Activated CD4-positive, alpha-beta T cell treated with anti-CD3 and anti-CD28 coated beads for 1 hour (primary cell): ENCODE data around the gene CNNM3.
"Not testable (repeated sequence)": the region's sequence is repeated elsewhere in the genome, so short reads cannot be mapped to it uniquely, and the experiment has no call there.

Experiments used
- DNase-seq: peaks from one replicate; pipeline ENCODE4 v3.0.0-alpha.2; 2020

The CNNM3 gene

DNA sequence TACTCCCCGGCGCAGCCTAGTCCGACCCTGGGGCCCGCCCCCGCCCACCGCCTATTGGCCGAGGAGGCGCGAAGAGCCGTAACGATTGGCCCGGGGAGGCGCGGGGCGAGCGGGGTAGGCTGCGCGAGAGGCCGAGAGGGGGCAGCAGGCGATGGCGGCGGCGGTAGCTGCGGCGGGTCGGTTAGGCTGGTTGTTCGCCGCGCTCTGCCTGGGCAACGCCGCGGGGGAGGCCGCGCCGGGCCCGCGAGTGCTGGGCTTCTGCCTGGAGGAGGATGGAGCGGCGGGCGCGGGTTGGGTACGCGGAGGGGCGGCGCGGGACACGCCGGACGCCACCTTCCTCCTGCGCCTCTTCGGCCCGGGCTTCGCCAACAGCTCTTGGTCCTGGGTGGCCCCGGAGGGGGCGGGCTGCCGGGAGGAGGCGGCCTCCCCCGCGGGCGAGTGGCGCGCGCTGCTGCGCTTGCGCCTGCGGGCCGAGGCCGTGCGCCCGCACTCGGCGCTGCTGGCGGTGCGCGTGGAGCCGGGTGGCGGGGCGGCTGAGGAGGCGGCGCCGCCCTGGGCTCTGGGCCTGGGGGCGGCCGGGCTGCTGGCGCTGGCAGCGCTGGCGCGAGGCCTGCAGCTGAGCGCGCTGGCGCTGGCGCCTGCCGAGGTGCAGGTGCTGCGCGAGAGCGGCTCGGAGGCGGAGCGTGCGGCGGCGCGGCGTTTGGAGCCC, at the start of gene CNNM3:
TSS of gene CNNM3 (plus strand) at position 142 of the 709 bp plus-strand sequence. CDS start at position 152, 10 bp downstream.
- DNase-seq, result peak; percentile 92

DNA sequence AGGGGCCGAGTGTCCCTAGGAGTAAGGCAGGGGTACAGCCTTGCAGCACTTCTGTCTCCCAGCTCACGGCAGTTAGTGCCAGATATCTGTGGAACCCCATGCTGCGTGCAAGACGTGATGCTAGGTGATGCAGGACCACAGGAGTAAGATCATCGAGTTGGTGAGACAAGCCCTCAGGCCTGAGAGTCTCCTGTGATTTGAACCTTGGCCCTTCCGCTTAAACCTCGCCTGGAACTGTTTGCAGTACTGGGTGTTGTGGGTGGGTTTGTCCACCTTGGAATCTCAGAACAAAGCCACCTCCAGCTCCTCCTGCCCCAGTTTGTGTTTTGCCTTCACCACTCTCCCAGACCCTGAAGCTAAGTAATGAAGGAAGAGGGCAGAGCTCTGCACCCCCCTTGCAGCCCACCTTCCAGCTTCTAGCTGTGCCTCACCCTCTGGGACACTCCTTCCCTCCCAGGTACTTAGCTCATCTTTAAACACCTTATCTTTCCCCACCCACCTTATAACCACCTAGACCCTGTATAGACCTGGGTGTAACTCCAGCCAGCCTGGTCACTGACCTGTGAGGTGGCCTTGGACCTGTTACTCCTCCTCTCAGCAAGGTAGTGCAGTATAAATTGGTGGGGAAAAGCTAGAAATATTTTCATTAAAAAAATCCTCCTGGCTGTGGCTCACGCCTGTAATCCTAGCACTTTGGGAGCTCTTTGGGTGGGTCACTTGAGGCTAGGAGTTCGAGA, 48.8 kb upstream of the CNNM3 start:
- DNase-seq, result no peak

DNA sequence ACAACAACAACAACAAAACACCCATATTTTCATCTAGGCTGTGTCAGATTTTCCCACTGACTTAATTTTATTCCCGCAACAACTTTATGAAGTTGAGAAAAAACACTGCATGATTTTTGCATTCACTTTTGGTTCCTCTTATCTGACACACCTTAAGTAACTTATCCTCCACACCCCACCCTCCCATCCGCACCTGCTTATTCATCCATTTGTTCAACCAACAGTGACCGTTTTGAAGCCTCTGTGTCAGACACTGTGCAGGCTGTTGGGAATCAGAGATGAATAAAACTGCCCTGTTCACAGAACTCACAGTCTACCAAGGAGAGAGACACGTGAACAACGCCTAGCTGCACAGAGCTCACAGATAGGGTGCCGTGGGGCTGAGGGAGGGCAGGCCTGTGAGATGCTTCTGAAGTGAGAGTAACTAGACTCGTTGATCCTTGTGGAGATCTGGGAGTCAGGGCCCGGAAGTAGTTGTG, 47.9 kb upstream of the CNNM3 start:
- DNase-seq, result no peak

DNA sequence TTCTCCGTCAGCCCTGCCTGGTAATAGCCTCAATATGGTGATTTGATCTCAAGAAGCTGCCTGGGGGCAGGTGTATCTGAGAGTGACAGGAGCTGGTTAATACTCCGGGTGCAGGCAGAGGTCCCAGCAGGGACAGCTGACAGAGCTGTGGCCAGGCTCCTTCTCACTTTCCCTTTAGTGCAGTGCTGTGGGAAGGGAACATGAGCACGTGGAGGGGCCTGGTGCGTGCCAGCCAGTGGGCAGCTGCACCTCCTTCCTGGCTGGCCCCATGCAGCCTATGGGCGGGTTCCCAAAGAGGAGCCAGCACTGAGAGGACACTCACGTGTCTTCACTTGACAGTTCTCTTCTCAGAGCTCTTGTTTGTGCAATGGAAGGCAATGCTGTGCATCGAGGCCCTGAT, 46.3 kb upstream of the CNNM3 start:
- no peak for DNase-seq

DNA sequence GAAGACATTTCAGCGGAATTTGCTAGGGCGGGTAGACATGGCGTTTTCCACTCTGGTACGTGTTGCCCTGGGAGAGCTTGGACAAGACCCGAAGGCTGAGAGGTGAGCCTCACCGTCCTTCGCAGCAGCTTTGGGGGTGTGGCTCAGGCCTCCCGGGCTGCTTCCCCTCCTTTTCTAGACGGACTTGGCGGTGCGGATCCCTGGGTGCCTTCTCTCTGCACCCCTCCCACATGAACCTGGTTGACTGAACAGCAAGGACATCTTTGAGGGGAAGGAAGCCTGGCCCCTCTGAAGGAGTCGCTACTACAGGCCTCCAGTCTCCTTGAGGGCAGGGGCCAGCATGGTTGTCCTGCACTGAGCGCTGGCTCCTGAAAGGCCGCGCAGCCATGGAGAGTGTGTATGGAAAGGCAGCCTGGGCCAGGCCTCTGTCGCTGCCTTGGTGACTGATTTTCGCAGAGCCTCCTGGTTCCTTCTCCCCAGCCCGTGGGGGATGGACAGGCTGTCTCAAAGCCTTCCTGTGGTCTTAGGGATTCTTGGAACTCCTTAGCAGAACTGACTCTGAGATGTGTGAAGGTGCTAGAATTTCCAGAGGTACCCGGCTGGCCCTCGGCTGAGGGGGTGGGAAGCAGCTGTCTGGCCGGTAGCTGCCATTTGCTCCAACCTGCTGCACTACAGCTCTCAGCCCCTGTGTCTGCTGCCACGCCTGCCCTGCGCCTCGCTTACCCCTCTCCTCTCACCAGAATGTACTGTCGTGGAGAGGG, 45.4 kb upstream of the CNNM3 start:
- no peak for DNase-seq

DNA sequence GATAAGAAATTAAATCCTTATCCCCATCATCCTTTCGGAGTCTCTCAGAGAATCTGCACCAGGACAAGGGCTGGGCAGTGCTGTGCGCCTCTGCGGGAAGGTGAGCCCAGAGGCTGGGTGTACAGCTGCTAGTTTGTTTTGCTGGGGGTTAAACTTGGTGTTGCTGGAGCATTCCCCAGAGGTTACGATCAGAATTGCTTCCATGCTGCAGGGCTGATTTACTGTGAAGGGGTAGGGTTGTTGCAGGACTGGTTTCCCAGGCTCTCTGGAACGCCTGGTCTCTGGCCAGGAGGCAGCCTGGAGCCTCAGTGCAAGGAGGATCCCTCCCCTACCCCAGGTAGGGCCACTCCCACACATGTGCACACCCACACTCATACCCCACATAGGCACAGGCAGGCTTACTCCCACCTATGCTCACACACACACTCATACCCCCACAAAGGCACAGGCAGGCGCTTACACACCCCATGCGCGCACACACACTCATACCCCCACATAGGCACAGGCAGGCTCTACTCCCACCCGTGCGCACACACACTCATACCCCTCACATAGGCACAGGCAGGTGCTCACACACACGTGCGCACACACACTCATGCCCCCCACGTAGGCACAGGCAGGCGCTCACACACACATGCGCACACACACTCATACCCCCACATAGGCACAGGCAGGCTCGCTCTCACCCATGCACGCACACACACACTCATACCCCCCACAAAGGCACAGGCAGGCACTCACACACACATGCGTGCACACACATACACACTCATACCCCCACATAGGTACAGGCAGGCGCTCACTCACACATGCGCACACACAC, 44.1 kb upstream of the CNNM3 start:
- DNase-seq, result no peak

DNA sequence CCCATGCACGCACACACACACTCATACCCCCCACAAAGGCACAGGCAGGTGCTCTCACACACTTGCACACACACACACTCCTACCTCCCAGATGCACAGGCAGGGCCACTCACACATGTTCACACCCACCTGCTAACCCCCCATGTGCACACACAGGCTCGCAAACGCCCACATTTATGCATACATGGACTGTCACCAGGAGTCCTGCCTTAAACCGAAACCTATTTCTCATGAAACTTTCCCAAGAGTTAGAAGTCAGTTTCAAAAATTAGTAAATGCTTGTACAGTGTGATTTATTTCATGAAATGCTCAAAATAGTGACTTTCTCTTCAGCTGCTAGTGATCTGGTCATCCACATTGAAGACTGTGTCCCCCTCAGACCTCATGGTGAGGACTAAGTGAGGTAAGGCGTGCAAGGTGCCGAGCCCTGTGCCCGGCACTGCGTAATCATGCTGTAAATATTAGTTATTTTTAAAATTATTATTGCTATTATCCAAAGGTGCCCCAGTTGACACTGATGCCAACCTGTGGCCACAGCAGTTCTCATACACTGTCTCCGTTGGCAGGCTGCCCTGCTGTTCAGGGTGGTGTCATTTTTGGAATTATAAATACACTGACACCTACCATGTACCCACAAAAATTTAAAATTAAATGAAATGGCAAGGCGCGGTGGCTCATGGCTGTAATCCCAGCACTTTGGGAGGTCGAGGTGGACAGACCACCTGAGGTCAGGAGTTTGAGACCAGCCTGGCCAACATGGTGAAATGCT, 43.0 kb upstream of the CNNM3 start:
- no peak for DNase-seq

DNA sequence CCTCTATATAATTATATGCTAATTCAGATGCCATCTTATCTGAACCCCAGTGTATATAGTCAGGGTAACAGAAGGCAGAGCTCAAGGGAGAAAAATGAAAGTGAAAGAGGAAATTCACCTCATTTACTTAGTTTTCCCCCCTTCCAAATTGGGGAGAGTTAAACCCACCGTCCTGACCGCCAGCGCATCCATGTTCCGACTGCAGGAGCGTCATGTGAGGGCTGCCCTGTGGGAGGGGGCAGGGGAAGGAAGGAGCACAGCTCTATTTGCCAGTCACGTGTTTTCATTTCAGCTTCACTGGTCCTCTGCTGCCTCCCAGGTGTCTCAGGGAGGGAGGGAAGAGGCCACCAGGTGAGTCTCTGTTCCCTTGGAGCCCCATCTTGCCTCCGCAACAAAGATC, 42.1 kb upstream of the CNNM3 start:
- DNase-seq, result peak; percentile 26

DNA sequence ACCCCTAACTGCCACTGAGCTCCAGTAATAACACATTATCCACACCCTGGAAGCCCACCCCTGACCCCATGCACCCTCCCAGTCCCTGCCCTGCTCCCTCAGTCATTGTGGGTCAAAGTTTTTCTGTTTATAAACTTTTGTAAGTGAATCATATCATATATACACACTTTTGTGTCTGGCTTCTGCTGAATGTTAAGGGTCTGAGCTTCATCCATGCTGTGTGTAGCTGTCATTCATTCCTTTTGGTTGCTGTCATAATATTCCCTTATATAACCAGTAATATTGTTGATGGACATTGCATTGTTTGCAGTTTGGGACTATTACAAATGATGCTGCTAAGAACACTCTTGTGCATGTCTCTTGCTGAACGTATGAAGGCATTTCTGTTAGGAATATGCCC, 40.9 kb upstream of the CNNM3 start:
- DNase-seq, result no peak

DNA sequence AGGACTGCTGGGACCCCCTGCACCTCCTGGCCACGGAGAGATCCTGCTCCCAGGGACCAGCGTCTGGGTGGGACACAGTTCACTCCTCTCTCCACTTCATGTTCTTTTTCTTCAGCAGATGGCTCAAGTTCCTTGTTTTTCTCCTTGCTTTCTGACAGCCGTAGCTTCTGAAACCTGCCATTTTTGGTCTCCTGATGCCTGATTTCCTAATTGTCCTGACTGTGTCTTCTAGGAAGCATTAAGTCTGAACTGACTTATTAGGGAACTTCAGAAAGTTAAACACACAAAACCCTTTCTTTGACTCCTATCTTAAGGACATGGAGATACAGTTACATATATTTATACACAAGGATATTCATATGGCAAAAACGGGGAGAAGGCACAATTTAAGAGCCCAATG, 32.7 kb upstream of the CNNM3 start:
- DNase-seq, result no peak

DNA sequence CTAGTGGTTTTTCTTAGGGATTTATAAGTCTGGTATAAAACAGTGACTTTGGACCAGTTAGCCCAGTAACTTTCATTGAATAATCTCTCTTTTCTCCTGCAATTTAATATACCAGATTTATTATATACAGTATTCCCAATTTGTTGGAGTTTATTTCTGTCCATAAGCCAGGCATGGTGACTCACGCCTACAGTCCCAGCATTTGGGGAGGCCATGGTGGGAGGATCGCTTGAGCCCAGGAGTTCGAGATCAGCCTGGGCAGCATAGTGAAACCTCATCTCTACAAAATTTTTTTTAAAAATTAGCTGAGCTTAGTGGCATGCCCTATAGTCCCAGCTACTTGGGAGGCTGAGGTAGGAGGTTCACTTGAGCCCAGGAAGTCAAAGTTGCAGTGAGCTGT, 28.7 kb upstream of the CNNM3 start:
- DNase-seq, result no peak

DNA sequence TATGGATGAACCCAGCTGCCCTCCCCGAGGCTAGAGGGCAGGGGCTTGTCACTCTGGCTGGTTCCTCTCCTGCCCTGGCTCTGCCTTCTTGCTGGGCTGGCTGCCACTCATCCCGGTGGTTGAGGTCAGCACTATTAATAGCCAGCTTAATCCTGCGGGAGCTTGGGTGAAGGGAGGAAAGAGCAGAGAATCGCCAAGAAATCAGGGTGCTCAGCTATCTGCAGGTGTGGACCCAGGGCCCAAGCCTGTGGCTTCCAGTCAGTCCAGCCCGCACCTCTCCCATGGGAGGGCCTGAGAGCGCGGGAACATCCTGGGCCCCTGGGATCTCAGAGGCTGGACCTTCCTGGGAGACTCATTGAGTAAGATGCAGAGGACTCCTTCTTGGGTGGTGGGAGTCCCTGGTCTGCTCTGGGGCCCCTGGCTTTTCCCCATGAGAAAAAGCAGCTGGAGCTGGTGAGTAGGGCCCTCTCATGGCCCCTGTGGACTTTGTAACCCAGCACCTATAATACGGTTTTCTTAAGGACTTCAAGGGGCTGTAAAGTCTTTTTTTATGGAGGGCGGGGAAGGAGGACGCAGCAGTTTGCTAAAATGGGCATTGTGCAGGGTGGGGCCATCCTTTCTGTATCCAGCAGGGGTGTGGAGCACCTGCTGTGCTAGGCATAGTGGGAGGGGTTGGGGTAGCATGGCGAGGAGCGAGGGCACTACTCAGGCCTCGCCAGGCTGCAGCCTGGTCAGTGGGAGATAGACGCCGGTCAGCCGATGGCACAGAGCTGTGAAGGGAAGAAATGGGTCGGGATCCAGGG, 27.4 kb upstream of the CNNM3 start:
- DNase-seq, result no peak

DNA sequence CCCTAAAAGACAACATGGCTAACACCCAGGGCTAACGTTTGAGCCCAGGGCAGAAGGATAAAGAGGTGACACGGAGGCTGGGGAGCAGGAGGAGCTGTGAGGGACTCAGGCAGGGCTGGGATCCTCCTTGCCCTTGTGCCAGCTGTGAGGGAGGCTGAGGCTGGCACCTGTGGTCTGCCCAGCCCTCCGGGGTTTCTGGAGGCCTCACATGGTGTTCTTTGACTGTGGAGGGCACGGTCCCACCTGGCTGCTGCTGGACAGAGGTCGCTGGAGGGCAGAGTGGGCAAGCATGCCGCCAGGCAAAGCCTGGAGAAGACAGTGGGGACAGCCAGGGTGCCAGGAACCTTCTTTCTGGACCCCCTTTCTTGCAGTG, 26.8 kb upstream of the CNNM3 start:
- DNase-seq, result no peak

DNA sequence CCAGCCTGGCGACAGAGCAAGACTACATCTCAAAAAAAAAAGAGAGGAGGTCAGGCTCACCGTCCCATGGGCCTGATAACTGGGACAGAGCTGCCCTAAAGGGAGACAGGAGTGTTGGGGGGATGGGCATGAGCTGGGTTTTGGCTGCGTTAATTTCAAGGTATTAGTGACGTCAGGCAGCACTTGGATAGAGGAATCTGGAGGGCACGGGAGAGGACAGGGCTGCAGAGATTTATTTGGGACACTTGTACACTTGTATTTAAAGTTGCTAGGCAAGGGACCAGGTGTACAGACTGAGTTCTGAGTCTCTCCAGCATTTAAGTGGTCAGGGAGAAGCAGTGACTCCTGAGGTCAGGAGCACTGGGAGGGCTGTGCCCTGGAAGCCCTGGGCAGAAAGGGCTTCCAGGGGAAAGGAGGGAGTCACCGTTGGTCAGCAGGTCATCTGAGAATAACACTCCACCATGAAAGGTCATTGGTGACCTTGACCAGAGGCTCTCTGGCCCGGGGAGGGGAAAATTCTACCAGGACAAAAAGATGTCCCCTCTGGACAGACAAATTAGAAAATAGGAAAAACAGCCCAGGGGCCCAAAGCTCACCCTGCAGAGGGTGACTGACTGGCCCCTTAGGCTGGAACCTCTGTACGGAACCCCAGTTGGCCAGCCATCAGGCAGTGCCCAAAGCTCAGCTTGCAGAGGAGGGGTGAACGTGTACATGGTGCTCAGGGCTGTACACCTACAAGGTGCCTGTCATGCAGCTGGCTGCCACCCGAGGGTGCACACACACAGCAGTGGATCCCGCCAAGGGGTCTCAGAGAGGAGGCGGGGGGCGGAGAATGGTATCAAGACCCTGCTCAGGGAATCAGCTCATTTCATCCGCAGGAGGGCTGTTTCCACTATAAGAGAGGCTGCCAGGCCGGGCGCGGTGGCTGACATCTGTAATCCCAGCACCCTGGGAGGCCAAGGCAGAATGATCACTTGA, 23.0 kb upstream of the CNNM3 start:
- no peak for DNase-seq

DNA sequence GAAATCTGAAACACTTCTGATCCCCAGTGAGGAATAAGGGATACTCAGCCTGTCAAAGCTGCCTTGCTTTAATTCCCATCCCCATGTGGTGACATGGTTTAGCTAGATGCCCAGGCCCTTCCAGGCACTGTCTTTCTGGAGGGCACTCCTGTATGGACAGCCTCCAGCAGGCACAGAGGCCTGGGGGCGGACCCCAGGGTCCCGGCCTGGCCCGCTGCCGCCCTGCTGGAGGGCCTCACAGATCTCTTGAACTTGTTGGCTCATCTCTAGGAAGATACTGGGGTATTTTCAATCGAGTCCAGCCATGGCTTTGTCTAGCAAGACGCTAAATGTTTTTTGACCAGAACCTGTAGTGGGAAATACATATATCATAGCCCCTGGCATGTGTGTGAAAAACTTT, 21.0 kb upstream of the CNNM3 start:
- DNase-seq, result no peak

DNA sequence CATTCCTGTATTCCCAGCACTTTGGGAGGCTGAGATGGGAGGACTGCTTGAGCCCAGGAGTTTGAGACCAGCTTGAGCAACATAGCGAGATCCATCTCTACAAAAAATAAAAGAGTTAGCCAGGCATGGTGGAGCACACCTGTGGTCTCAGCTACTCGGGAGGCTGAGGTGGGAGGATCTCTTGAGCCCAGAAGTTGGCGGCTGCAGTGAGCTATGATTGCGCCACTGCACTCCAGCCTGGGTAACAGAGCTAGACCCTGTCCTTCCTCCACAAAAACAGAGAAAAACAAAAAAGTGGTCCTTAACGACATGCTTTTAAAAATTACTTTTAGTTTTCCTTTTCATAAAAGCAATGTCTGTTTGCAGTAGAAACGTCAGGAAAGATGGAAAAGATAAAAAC, 19.6 kb upstream of the CNNM3 start:
- DNase-seq, result not testable (repeated sequence)

DNA sequence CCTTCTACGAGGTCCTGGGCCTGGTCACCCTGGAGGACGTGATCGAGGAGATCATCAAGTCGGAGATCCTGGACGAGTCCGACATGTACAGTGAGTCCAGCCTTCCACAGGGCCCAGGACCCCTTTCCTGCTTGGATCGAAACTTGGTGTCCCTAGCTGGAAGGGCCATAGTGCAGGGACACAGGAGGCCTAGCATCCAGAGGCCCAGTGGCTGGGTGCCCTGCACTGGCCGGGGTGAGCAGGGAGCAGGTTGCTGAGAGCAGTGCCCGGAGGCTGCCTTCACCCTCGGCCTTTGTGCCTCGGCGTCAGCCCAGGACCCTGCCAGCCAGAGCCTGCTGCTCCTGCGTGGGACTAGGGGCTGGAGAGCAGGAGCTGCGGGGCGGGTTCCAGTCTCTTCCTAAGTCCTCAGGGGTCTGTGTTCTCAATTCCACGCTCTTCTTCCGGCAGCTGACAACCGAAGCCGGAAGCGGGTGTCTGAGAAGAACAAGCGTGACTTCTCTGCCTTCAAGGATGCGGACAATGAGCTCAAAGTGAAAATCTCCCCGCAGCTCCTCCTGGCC, 18.9 kb upstream of the CNNM3 start:
- DNase-seq, result no peak

DNA sequence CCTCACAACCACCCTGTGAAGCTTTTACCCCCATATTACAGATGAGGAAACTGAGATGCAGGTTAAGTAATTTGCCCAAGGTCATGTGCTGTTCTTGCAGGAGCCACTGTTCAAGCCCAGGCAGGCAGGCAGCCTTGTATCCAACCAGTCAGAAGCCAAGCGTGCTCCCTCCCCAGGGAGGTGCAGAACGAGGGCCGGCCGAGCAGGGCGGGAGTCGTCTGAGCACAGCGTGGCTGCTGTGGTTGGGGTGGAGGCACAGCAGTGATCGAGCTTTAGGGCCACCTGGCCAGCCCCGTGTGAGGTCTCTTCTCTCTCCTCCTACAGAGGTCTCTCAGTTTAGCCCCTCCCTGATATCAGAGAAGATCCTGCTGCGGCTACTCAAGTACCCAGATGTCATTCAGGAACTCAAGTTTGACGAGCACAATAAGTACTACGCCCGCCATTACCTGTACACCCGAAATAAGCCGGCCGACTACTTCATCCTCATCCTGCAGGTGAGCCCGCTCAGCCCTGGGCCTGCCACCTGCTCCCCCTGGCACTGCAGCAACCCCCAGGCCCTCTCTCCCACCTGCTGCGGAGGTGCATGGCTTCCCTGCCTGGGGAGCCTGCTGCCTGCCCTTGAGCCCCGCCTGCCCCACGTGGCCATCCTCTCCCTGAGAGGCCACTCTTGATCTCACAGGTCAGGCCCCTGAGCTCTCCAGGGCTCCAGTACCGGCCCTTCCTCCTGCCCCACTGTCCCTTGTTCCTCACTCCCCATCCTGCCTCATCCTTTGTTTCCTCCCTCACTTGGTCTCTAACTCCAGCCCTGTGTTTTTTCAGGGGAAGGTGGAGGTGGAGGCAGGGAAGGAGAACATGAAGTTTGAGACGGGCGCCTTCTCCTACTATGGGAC, 17.1 kb upstream of the CNNM3 start:
- DNase-seq, result no peak

DNA sequence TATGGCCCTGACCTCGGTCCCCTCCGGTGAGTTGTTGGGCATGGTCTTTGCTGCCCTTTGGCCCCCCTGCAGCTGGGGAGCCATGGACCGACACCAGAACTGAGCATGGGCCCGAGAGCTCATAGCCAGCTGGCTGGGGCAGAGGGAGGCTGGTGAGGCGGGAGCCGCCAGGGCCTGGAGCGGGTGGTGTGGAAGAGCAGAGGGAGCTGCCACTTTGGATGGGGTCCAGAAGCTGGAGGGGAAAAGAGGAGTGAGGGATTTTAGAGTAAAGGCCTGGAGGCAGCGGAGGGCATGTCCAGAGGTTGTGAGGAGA, 16.5 kb upstream of the CNNM3 start:
- DNase-seq, result no peak
